Eye (tissue), 1 donor: ENCODE measurements around the gene RSU1.

ENCODE experiments used
- DNase-seq: peaks from one replicate; pipeline ENCODE4 v3.0.0-alpha.2; 2015

Gene RSU1

DNA sequence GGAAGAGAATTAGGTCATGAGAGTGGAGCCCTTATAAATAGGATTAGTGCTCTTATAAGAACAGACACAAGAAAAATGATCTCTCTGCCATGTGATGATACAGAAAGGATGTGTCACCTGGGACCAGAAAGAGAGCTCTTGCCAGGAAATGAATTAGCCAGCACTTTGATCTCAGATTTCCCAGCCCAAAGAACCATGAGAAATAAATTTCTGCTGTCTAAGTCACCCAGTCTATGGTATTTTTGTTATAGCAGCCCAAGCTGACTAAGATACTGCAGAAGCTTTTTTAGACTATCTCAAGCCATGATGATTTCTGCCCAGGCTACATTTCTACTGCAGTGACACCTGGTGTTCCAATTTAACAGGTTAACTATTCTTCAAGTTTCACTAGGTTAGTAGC is 84.8 kb downstream of the RSU1 start:
- no peak for DNase-seq

DNA sequence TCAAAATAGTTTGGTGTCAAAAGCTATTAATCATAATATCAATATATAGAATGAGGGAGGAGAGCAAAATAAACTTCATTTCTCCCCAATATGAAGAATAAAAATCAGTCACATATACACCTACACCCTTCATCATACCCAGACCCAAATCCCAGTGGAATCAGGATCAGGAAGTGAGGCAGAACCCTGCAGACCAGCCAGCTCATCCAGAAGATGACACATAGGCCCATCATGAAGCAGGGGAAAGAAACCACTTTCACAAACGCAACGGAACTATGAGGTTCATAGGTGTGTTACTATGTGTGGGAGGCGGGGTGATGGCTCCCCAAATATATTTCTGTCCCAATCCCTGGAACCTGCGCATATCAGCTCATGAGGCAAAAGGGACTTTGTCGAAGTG is 89.0 kb downstream of the RSU1 start:
- DNase-seq = no peak

DNA sequence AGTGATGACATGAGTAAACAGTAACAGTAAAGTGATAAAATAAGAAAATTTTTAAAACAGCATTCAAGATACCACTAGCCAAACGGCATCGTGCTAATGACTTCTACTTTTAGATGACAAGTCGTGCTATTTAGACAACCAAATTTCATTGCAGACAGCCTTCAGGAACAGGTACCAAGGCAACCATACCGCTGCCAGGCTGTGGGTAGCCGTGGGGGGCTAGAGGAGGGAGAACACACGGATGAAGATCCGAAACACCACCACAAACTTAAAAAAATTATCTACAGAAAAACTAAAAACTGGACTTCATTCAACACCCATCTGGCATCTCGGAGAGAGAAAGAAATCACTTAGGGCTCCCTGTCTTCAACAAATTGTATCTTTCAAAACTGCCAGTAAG is 89.6 kb downstream of the RSU1 start:
- DNase-seq = no peak

DNA sequence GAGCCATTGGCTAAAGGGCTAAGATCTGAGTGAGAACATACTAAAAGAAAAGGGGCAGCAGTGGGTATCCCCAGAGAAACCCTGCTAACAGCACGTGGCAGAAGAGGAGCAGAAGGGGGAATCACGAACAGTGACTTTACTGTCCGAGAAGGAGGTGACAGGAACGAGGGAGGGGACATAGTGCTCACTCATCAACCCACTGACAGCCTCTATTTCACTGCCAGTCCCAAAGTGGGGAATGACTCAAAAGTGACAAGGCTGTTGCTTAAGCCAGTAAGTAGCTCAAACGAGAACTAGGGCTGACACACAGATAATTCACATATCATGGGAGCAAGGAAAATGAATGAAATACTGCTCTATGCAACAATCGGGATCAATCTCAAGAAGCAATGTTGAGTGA is 92.7 kb downstream of the RSU1 start:
- DNase-seq = no peak

DNA sequence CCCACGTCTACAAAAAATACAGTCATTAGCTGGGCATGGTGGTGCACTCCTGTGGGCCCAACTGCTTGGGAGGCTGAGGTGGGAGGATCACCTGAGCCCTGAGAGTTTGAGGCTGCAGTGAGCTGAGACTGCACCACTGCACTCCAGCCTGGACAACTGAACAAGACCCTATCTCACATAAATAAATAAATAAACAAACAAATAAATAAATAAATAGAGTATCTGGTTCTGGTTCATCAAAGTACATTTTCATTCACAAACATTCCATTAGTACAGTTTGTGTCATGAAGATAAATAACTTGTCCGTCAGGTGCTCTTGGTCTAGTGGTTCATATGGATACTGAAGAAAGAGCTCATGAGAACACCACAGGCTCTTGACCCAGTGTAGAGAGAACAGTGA is 96.4 kb downstream of the RSU1 start:
- DNase-seq = no peak

DNA sequence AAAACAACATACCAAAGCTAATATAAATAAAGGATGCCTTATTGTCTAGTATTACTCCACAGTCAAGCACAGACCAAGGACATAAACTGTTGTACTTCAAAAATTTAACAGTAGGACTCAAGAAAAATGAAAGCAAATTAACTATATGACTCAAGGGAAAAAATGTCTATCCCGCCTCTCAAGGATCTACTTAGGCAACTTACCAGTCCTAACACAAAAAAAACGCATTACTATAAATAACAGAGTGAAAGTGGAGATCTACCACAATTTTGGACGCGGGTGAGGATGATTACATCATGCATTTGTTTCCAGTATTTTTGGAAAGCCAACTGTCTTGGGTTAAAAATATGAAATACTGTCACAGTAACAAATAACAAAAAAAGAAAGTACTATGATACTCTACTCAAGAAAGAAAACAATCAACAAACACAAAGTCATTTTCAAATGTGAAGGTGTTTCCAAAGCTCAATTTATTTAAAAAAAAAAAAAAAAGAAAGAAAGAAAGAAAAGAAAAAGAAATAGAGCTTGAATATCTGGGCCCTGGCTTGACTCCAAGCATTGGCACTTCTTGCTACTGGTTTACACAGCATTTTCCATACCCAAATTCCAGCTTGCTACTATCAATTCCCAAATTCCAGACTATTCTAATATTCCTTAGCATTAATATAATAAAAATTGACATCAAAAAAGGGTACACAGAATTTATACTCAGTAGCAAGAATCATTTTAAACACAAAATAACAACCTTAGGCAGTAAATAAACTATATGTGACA is 99.4 kb downstream of the RSU1 start:
- peak; percentile 24 for DNase-seq

DNA sequence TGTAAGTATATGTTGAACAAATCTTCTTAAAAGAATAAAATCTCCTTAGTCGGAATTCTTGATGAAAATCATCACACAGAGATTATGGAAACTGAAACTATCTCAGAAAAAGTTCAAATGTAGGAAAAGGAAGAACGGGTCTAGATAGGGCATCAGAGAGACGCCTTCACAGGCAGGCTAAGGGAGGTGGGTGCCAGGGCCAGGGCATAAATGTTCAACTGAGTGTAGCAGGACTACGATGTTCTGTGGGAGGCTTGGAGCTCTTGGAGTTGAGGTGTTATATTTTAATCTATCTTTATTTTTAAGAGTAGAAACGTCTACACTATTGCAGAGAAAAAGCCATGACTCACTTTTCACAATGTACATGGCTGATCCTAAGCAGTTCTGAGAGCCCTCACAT is 101.2 kb downstream of the RSU1 start:
- DNase-seq = no peak

DNA sequence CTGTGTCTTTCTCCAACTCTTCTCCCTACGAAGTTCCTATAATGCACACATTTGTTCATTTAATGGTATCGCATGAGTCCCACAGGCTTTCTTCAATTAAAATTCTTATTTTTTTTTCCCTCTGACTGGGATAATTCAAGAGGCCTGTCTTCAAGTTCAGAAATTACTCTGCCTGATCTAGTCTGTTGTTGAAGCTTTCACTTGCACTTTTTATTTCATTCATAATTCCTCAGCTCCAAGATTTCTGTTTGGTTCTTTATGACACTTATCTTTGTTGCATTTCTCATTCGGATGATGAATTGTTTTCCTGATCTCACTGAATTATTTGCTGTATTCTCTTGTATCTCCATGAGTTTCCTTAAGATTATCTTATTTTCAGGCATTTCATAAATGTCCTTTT is 103.9 kb downstream of the RSU1 start:
- no peak for DNase-seq

DNA sequence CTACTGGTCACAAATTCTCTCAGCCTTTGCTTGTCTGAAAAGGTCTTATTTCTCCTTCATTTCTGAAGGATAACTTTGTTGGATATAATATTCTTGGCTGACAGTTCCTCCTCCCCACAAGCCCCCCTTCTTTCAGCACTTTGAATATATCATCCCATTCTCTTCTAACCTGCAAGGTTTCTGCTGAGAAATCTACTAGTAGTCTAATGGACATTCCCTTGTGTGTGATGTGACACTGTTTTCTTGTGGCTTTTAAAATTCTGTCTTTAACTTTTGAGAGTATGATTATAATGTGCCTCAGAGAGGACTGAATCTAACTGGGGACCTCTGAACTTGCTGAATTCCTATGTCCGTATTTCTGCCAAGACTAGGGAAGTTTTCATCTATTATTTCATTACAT is 104.3 kb downstream of the RSU1 start:
- DNase-seq = no peak

DNA sequence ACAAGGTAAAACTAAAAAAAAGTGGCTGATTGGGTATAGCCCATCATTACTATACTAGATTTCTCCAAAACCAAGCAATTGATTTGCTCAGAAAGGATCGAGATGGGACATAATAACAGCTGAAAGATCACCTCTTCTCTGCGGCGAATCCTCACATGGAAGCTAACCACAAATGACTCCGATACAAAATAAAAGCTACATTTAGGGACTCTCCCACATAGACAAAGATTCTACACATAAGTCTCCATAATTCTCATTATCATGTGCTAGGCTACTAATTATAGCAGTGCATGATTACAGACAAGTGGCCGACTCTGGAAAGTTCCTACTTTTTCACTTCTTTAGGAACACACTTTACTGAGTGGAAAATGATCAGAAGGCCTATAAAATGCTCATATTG is 116.9 kb downstream of the RSU1 start:
- no peak for DNase-seq

DNA sequence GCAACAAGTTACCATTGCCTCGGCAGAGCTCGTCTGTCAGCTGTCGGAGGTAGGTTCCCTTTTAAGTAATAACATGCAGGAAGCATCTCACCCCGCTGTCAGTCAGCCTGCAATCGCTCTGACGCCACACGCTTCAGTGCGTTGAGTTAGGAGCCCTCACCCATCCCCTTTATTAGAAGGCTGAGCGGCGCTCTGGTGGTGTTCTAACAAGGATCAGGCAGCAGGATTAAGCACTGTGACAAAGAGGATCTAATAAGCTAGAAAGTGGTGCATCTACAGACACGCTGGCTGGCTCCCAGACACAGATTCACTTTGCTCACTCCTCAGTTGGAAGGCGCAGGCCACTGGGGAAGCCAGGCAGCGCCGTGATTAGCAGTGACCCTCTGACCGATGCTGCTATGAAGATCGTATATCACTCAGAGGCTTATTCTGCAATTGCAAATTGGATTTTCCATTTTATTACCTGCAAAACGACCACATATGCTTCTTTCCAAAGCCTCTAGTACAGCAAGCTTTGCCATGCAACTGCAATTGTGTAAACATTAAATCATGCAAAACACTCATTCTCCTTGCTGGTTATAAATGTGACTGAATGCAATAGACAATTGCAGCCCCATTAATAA is 117.7 kb downstream of the RSU1 start:
- peak; percentile 85 for DNase-seq

DNA sequence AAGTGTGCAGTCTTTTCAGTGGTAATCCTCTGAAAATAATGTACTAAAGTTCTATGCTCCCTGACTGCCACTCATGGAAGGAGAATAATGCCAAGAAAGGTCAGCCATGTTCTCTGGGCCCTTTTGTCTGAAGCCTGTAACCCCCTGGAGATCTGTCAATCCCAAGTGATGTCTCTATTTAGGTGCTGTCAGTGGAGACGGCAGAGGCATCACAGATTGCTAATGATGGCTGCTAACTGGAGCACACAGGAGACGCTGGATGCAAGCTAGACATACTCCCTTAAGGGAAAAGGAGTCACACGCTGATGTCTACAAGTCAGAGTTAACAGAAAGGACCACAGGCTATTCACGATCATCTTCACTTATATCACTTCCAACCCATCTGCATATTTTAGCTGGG is 118.8 kb downstream of the RSU1 start:
- peak; percentile 71 for DNase-seq

DNA sequence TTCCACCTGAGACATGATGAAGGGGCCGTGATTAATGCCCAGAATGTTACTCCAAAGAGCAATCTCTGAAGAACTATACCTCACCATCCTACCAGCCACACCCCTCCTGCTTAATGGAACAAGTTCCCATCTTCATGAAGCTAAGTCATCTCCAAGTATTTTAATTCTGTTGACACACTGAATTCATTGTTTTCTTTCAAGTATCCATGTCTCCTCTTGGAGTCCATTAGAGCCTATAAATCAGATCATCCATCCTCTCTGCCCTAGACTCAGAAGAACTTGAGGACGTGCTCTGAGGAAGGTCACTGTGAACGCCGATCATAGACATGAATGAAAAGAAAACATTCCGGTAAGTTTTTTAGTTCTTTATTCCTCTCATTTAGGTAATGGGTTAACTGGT is 126.8 kb downstream of the RSU1 start:
- no peak for DNase-seq

DNA sequence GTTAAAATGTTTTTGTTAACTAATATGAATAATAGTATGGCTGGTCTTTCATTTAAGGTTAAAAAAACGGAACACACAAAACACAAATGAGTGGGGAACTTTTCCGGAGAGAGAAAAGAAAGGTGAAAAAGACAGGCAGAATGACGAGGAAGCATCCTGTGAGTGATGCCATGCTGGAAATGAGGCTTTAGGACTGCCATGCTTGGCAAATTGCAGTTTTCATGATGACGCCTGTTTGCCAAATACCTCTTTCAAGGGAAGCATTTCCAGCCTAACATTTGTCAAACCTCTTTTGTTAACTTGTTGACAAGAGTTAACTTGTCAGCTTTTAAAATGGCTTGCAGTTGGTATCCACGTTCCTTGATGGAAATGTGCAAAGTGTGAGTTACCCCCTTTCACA is 127.5 kb downstream of the RSU1 start:
- DNase-seq = no peak

DNA sequence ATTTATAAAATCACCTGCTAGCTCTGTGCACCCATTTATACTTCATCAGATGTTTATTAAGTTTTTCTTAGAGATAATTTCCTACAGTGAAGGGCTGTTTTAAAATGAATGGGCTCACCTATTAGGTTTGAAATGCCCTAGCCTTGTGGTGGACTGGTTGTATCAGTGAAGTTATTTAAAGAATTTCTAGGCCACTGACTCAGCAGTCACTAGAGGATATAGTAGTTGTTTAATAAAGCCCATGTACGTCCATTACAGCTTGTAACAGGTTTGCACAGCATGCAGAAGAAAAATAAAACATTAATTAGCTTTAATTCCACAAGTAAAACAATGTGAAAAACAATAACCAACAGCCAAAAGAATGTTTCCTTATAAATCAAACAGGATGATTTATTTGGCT is 128.0 kb downstream of the RSU1 start:
- no peak for DNase-seq

DNA sequence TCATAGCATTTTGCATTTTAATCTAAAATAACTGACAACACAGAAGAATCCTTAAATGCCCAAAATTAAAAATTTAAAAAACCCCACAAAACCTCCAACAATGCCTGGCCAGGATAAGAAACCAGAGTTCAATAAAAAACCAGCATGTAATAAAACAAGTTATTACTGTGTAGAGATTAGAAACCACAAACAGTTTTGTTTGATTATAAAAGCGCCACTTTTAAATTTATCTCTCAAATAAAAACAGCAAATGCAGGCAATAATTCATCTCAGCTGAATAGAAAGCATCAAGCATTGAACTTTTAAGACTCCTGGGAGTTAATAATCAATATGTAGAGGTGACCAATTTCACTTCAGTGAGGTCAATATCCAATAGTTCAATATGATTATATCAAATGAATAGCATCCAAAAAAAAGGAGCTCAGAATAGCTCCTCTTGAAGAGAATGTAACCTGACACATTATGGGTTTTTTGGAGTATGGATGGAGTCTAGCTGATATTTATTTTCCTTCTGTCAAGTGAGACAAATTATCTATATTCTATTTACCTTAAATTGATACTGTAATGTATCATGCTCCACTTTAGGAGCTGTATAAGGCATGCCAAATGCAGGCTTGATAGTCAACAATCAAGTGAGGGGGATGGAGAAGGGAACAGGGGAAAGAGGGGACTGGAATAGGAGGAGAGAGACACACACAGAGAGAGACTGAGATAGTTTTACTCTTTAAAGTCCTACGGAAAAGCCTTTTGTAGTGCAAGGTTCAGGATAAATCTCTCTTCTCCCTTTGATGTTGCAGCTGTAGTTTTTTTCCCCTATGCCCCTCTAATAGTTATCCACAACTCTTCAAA is 130.9 kb downstream of the RSU1 start:
- DNase-seq = no peak

DNA sequence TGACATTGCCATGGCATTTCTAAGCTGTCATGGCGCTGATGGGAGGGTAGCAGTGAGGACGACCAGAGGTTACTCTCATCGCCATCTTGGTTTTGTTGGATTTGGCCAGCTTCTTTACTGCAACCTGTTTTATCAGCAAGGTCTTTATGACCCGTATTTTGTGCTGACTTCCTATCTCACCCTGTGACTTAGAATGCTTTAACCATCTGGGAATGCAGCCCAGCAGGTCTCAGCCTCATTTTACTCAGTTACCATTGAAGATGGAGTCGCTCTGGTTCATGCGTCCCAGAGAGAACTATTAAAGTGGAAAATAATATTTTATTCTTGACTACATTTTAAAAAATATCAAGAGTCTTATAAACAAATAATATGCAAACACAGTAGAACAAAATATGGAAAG is 131.7 kb downstream of the RSU1 start:
- DNase-seq = no peak

DNA sequence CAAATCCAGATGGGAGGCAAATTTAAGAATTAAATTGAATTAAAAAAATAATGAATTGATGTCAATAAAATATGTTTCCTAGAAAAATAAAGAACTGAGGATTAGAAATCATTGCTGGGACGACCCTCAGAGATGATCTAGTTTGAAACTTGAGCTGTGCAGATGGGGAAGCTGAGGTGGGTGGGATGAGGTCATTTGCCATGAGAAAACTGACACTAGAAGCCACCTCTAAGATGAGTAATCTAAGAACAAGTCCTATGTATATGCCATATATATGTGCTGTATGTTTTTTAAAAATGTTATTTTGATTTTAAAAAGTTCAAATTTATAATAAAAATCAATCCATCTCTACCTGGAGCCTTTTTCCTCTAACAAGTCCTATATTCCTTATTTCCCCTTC is 135.7 kb downstream of the RSU1 start:
- no peak for DNase-seq

DNA sequence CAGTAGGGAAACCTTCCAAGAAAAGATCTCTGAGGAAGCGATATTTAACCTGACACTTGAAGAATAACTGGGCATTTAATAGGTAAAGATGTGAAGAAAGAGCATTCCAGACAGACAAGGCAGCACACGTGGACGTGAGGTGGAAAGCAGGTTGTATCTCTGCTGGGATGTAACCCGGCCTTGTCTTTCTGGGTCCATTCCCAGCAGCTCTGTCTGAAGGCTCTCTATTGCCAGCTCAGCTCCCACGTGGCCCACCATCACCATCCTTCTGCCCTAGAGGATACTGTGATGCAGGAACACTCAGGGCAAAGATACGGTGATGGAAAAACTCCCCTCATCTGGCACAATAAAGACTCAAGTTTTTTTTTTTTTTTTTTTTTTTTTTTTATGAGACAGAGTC is 137.7 kb downstream of the RSU1 start:
- DNase-seq = no peak

DNA sequence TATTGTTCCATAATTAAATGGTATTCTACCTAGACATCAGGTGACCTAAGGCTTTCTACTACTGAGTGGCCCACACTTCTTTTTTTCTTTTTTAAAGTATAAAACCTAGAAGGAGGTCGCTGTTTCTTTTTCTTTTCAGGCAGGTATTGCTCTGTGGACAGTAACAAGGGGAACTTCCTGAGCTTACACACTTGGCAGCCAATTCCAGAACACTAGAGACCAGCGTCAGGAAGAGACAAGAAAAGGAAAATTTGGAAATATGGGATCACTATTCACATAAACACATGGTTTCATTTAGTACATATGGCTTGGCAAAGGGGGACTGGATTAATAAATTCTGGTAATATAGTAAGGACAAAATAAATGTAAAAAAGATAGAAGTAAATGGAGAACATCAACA is 141.9 kb downstream of the RSU1 start:
- DNase-seq = no peak

DNA sequence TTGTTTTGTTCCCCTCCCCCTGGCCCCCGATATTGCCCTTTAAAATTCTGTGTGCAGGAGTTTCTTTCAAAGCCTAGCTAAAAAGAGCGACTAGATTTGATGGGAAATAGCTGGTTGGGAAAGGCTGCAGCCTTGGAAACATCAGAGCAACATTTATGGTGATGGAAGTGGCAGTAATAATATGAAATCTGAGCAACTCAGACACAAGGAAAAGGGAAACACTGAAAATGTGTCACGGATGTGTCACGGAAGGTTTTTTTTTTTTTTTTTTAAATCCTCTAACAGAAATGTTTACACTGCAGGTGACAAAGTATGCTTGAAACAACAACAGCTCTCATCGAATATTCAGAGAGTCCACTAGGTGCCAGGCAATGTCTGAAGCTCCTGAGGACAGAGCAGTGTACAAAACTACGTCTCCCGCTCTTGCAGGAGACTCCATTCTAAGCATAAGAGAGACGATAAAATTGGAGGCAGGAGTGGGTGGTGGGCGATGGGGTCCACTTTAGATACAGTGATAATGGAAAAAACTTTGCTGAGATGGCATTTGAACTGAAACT is 143.0 kb downstream of the RSU1 start:
- DNase-seq = no peak

DNA sequence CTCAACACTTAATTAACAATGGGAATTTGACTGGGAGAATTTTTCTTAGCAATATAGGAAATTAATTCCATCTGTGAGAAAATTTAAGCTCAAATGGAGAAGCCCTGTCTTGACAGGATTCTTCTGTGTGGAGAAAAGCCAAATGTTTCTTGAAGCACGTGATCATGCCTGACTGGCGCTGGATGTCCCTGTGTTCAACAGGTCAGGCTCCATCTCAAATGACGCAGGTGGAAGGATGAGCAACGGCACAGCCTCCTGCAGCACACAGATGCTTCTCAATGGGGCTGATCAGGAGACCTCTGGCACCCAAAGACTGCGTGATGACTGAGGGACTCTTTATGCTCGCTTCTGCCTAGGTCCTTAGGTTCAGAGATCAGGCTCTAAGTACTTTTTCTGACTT is 143.8 kb downstream of the RSU1 start:
- DNase-seq = no peak

DNA sequence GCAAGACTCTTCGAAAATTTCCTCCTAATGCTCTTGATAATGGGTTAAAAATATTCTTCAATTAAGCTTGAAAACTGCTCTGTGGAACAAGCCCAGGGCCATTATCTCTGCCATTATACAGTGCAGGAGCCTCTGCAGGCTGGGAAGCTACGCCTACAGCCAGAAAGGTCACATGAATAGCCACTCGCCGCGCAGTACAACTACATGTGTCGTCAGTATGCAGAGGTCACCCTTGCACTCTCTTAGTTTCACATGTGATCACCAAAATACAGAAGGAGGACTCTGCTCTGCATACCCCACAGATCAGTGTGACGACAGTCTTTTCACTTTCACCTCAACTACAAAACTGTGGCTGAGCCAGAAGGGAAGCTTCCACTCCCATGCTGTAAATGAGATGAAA is 153.8 kb downstream of the RSU1 start:
- DNase-seq = no peak

DNA sequence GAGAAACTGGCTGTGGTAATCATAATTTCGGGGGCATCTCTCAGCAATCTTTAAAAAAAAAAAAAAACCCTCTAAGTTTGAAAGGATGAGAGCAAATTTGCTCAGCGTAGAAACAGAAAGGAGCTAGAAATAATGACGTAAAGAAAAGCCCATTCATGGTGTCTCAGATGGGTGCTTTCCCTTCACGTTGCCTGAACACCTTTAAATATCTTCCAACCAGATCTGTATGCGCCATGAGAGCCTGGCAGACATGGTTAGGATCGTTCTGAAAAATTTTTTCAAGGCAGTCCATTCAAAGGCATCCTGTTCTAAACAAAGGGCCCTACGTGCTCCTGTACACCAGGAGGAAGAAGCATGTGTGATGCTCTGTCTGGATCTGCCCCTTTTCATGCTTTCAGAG is 154.3 kb downstream of the RSU1 start:
- no peak for DNase-seq
